HG03565 (cell line): ENCODE measurements around the gene LIN7A.
"Not testable (repeated sequence)": the region's sequence is repeated elsewhere in the genome, so short reads cannot be mapped to it uniquely, and the experiment has no call there.

ENCODE experiments used
- ATAC-seq: cut with Tn5 transposase; IDR thresholded peaks from one replicate; pipeline ENCODE4 v1.9.1; 2021; ENCODE audit warnings: mild to moderate bottlenecking, moderate library complexity; ENCODE audit not compliant: unreplicated experiment

The LIN7A gene

DNA sequence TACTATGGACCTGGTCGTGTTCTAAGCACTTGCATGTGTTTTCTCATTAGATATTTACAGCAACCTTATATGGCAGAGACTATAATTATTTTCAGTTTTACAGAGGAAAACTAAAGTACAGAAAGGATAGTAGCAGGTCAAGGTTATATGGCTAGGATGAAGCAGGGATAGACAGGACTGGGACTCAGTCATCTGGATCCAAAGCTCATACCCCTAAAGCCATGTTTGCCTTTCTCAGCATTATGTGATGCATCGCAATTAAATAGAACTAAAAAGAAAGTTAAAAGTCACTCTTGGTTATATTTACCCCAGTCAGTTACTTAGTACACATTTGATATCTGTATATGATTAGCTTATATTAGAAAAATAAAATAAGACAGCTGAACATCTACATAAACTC, 13.3 kb downstream of the LIN7A start:
- no peak for ATAC-seq

DNA sequence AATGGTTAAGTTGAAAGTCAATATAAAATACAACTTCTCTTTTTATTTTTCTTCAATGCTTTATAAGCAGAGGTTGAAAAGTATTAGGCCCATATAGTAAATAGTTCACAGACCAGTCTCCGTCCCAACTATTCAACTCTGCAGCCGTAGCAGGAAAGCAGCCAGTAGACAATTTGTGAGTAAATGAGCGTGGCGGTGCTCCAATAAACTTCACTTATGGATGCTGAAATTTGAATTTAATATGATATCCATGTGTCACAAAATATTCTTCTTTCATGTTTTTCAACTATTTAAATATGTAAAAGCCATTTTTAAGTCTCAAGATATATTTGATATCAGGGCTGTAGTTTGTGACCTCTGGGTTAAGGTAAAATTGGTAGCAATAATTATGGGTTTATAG, 17.7 kb downstream of the LIN7A start:
- ATAC-seq, result no peak

DNA sequence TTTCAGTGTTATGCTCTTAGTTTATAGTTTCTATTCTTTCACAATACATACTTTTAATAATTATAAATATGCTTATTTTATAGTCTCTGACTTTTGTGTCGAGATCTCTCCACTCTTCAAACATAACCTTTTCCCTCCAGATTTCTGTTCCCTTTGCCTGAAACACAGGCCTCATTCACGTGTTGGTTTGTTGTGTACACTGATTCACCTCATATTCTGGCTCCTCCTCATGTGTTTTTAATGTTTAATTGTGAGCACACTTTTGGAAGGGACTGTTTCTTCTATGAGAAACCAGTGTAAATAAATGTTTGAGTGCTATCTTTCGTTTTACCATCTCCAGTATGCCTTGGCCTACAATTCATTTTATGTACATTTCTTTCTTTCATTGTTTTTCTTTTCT, 20.1 kb downstream of the LIN7A start:
- no peak for ATAC-seq

DNA sequence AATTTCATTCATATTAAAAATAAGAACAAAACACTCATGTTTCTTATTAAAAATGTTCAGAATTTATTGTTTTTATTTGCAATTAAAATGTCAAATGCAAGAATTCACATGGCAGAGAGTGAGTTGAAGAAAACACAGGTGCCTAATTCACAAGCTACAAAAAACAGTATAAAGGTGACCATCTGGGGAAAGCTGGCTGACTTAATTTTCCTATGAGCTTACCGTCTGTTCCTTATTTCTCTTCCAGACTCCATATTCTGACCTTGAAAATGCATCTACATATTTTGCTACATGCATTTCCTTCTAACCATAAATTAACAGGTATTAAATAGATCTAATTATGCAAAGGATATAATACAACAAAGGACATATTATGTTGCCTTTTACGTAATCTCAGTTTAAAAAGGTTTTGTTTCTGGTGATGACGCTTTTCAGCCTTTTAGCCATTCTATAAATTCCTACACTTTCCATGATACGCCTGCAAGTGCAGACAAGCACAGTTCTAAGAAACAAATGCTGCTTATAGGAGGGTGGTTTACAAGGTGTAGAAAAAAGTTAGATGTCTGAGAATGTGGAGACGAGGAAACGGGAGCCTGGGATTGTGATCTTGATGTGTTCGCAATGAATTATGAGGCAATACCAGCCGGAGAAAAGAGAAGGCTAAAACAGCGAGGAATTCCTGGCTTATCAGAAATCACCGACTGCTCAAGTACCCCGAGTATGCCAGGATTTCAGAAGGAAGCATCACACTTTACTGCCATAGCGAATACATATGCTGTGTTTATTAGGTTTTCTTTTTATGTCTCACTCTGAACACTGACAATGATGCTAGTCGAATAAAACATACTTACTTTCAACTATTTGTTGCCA, 24.6 kb downstream of the LIN7A start:
- no peak for ATAC-seq

DNA sequence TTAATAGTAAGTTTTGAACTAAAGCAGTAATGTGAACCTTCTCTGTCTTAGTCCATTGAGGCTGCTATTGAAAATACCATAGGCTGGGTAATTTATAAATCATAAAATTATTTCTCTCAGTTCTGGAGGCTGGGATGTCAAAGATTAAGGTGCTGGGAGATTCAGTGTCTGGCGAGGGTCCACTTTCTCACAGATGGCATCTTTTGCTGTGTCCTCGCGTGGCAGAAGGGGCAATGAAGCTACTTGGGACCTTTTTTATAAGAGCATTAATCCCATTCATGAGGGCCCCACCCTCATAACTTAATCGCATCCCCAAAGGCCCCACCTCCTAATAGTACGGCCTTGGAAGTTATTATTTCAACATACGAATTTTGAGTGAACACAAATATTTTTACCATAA, 28.4 kb downstream of the LIN7A start:
- no peak for ATAC-seq

DNA sequence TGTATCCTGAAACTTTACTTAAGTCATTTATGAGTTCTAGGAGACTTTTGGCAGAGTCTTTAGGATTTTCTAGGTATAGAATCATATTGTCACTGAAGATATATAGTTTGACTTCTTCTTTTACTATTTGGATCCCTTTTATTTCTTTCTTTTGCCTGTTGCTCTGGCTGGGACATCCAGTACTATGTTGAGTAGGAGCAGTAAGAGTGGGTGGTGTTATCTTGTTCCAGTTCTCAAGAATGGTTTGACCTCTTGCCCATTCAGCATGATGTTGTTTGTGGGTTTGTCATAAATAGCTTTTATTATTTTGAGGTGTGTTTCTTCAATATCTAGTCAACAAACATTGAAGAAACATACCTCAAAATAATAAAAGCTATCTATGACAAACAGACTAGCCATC, 35.0 kb downstream of the LIN7A start:
- ATAC-seq, result no peak

DNA sequence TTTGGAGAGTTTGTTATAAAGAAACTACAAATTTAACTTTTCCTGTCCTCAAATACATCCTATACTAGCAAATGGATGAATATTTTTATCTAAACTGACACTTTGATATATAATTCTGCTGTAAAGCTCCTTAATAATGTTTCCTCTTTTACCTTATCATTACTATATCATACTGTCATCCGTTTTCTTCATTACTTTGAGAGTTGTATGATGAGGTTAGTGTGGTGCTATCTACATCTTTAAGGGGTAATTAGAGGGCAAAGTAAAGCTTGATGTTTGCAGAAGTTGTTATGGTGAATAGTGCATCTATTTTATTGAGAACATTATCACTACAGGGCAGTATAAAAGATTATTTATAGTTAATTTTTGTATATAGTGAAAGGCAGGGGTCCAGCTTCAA, 36.1 kb downstream of the LIN7A start:
- ATAC-seq, result no peak

DNA sequence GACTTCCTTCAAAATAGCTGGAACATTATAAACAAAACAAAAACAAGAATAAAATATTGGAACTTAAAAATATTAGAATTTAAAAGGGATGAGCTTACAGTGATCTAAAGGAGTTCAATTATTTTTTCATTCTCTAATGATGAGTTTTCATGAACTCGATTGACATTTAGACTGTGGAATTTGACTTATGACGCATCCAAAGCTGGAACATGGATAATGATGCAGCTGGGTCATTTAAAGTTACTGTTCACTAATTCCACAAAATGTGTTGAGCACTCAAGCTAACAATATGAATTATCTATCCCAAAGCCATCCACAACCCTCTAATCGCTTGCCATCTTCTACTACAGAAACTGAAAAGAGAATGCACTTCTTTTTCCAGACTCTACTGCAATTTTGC, 42.5 kb downstream of the LIN7A start:
- ATAC-seq, result no peak

DNA sequence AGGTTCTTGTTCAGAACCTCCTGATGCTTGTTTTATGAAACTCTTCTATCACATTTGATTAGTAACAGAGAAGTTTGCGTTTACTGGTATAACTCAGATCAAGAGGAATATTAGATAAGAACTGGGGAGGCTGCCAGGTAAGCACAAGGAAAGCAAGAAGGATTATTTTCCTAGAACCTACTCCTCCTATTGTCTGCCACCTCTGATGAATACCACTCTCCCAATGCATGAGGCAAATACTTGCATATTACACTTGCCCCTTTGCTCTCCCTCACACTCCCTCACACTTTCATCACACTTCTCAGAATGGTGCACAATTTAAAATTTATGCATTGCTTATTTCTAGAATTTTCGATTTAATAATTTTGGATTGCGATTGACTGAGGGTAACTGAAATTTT, 43.6 kb downstream of the LIN7A start:
- no peak for ATAC-seq

DNA sequence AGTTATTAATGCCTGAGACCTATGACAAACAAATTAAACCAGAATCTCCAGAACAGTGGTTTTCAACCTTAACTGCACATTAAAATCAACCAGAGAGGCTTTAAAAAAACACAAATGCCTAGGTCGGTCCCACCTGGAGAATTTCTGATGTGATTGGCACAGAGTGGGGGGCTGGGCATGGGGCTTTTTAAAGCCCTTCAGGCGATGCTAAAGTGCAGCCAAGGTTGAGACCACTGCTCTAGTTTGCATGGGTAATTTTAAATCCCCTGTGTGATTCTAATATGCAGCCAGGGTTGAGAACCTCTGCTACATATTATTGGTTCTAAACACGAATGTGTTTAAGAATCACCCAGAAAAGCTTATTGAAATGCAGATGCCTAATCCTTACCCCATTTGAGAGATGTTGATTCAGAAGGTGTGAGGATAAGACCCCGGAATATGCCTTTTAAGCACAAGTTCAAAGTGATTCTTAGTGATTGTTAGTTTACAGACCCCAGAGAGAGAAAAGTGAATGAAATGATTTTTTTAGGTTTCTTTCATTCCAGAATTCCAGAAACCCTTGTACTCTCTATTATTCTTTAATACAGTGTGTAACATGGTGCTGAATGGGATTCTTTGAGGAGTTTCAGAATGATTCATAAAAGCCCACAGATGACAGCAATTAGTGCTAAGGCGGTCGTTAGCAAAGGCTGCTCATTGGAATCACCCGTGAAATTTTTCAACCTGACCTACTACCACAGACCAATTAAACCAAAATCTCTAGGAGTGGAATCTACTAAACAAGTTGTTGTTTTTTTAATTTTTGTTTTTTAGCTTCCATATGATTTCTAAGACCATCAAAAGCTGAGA, 44.9 kb downstream of the LIN7A start:
- peak; percentile 49 for ATAC-seq

DNA sequence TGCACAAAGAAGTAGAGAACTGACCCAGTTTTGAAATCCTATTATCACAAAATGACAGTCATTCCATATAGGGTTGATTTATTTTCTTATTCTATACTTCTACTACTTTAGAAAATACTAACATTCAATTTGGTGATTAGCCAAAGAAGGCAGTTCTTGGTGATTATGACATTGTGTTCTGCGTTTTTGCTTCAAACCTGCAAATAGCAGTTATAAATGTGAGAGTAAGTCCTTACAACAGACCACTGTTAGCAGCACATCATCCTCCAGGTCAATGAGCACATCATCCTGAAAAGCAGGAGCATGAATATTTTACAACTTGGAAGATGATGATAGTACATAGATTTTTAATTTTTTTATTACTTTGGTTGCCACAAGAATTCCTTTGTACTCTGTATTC, 53.1 kb downstream of the LIN7A start:
- no peak for ATAC-seq

DNA sequence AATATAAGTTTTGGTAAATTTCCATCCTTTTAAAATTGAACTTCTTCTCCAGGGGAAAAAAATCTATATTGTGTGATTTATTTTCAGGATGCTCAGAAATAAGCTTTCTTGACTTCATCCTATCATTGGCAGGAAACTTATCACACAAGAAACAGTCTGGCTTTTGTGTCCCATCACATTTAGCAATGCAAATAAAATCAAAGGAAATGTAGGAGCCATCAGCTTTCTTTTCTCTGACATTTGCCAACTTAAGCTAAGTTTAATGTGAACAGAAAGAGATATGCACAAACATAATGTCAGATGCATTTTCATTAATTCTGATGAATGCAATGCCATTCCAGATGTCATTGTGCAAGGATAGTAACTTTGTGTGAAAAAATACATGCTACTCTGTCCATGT, 56.6 kb downstream of the LIN7A start:
- no peak for ATAC-seq

DNA sequence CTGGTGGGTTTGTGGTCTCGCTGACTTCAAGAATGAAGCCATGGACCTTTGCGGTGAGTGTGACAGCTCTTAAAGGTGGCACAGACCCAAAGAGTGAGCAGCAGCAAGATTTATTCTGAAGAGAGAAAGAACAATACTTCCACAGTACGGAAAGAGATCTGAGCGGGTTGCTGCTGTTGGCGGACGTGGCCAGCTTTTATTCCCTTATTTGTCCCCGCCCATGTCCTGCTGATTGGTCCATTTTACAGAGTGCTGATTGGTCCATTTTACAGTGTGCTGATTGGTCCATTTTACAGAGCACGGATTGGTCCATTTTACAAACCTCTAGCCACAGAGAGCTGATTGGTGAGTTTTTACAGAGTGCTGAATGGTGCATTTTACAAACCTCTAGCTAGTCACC, 59.3 kb downstream of the LIN7A start:
- not testable (repeated sequence) for ATAC-seq

DNA sequence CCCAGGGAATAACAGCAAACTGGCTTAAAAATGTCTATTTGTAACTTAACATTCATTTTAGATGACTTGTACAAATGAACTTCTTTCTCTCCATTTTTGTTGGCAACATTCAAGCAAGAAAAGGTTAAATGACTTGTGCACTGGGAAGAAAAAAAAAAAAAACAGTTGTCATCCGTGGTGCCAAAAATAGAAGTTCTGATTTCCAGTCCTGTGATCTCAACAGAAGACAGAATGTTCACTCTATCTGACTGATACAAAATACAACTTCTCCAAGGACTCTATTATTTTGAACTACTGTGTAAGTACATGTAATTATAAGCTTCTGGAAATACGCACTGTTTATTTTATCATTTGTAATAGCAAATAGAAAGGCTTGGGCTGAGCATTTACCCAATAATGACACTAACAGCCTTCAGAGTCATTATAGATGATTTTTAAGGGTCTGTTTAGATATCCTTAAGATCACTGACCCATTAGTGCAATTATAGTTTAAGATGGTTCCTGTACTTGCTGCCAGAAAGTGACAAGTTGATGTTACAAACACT, 59.9 kb downstream of the LIN7A start:
- ATAC-seq, result no peak

DNA sequence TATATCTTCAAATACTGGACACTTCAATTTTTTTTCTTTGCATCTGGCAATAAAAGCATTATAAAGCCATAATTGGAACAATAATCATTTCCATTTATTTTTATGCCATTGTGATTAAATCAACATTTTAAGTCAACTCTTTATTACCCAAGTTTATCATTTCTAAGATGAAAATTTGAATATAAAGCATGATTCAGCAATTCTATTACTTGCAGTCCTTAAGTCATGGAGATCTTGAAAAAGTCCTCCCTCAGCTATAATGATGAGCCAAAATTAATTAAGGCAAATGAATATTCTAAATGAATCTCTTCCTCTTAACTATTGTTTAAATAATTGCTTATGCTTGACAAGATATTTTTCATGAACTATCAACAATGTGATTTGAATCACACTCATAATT, 65.7 kb downstream of the LIN7A start:
- ATAC-seq, result no peak

DNA sequence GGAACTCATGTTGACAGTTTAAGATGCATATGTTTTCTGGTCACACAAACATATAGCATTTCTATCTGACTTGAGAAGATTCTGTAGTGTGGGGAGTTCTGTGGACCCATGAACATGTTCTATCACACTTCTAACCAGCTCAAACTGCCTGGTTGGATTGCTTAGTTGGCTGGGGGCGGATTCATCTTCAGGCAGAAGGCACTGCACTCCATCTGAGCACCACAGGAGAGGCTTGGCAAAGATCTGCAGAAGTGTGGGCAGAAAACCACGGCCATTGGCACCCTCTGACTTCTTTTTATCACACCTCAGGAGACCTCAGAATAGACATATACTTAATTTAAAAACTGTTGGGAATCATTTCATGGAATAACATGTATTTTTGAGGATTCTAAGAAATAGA, 68.5 kb downstream of the LIN7A start:
- ATAC-seq, result no peak

DNA sequence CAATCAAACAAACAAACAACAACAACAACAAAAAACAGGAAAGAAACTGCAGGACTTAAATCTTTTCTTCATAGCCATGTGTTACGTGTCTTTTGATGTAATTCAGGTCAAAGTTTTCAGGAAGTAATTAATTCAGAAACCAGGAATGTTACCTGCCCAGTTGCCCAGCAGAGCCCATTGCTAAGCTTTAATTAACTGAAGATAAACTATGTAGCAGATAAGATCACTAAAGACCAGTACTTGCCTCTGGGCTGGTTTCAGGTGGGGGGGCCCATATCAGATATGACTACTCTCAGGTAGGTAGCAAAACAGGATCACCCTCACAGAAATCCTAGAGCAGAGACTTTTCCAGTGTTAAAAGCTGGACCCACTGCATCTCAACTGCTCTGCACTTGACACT, 69.2 kb downstream of the LIN7A start:
- no peak for ATAC-seq

DNA sequence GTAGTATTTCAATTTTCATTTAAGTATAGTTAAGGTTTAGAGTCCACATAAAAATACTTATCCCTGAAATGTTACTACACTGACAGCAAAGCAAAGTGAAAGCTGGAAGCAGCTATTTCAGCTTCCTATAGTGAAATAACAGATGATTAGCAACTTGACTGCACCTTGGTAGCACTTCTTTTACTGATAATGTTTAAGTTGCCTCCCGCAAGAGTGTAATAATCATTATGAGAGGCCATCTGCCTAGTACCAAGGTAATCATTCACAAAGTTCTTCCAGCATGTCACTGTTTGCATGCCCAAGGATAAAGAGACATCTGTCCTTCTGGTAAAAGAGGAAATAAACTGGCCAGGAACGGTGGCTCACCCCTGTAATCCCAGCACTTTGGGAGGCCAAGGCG, 69.8 kb downstream of the LIN7A start:
- ATAC-seq, result no peak

DNA sequence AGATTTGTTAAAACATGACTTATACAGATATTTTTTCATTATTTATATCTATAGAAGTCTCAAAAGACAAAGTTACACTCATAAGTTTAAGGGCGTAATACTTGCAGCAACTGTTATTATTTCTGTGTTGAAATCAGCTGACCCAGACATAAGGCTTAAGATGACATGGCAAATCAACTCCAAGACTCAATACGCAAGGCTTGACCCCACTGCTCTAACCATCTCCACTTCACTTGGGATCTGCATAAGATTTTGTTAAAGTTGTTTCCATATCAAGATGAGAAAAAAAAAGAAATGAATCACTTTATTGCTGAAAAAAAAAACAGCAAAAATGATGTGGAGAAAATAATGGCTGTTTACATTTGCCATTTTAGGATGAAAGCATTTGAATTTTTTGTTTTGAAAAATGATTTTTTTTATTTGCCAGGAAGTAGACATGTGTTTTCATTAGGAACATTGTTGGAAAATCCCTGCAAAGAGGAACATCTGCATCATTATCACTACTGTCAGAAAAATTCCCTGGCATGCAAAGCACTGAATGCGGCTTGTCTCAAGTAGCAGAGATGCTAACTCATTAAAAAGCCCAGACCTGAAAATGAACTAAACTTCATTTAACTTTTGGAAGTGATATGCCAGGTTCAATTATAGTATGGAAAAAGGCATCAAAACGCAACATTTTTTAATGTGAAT, 73.5 kb downstream of the LIN7A start:
- ATAC-seq, result no peak

DNA sequence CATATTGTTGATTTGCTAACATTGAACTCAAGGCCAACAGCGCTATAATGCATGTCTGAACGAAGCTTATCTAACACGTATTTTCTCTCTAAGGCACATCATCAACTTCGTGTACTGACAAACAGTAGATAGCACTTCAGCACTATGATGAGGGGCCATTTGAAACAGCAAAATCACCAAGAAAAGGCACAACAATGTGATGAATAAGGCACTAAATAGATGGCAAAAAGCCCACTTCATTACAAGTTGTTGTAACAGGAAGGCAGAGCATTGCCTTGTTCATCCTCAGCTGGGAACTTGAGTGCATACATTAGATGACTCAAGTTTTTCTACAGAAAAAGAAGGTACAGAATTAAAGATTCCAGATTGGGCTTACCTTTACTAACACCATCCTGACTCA, 75.2 kb downstream of the LIN7A start:
- no peak for ATAC-seq

DNA sequence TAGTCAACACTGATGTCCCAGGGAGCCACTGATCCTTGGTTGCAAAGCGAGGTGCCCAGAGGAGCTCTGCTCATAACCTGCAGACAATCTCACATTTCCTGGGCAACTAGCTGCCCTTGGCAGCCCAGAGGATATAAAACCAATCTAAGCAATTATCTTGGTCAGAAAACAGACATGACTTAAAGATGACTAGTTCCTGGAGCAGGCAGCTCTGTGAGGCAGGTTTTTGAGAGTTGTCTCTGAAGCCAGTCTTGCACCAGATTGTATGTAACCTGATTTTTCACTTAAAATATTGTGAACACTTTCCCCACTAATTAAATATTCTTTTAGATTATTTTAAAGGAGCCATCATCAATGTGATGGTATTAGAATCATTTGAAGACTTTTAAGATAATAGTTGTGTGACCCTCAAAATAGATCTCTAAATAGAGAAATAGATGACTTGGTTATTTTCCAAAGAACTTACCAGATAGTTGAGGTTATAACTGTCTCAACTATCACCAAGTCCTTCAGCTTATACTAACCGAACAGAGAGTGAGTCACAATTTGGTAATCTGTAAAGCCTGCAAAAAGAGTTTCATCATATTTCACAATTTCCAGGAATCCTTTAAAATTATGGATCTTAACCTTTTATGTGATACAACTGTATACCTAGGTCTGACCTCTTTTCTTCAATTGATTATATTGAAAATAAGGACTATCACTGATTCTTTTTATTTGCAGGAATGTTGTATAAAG, 75.9 kb downstream of the LIN7A start:
- no peak for ATAC-seq
